H1 (cell line): ENCODE data around the gene DPY19L3. TPM values are rescaled to one million over a fixed set of nuclear protein-coding genes. Genes with fewer than 3 reads are reported as not detected.
A peak's percentile ranks its signal among the peaks of the same experiment; 100 is the strongest.
"Not testable (repeated sequence)": the region's sequence is repeated elsewhere in the genome, so short reads cannot be mapped to it uniquely, and the experiment has no call there.

ENCODE experiments used
- CTCF ChIA-PET: fragments of 300-600 bp; sonication (Branson Sonifier 250); formaldehyde crosslinking; loops from one replicate; lab custom pipeline; 2021; ENCODE audit not compliant: partially characterized antibody; lab: Charles Lee
- POLR2A ChIA-PET: fragments of 300-600 bp; sonication (Branson Sonifier 250); formaldehyde crosslinking; loops from one replicate; lab custom pipeline; 2021; ENCODE audit warnings: inconsistent platforms; ENCODE audit not compliant: partially characterized antibody; lab: Charles Lee
- DNase-seq, 2 experiments: peaks; one replicate each; pipeline versions ENCODE4 v3.0.0 to v3.0.0-alpha.2; 2010 to 2022; ENCODE audit warnings: low spot score in 2 of 2, low read depth in 1 of 2, mixed read lengths in 1 of 2
- FAIRE-seq: peaks from 2 replicates; lab custom pipeline; 2011; peaks lifted over from hg19 to GRCh38; lab: Jason Lieb, UNC
- H2AFZ ChIP-seq: 2 replicates; pipeline ENCODE4 v1.8.1; 2012; ENCODE audit warnings: low read length, inconsistent platforms
- H2AK5ac ChIP-seq: 2 replicates; pipeline ENCODE4 v1.6.1; 2013; ENCODE audit warnings: low read depth, low read length
- H2BK120ac ChIP-seq: replicated peaks from 2 replicates; pipeline ENCODE3; 2013; ENCODE audit warnings: low read depth, low read length, inconsistent platforms
- H2BK12ac ChIP-seq: 2 replicates; pipeline ENCODE4 v1.6.1; 2013; ENCODE audit warnings: low read depth, low read length
- H2BK15ac ChIP-seq: 2 replicates; pipeline ENCODE4 v1.6.1; 2013; ENCODE audit warnings: low read length
- H2BK20ac ChIP-seq: 2 replicates; pipeline ENCODE4 v1.6.1; 2013; ENCODE audit warnings: low read length
- H2BK5ac ChIP-seq: 2 replicates; pipeline ENCODE4 v1.6.1; 2013; ENCODE audit warnings: low read depth, low read length
- H3K14ac ChIP-seq: 2 replicates; pipeline ENCODE4 v1.6.1; 2013; ENCODE audit warnings: inconsistent platforms; ENCODE audit not compliant: insufficient read length
- H3K18ac ChIP-seq: 2 replicates; pipeline ENCODE4 v1.6.1; 2013; ENCODE audit warnings: low read length; ENCODE audit errors: extremely low read depth
- H3K23ac ChIP-seq: 2 replicates; pipeline ENCODE4 v1.6.1; 2013; ENCODE audit warnings: inconsistent platforms; ENCODE audit not compliant: insufficient read length
- H3K23me2 ChIP-seq: 2 replicates; pipeline ENCODE4 v1.6.1; 2013; ENCODE audit warnings: low read depth, low read length
- H3K27ac ChIP-seq: 2 replicates; pipeline ENCODE4 v1.6.1; 2011; ENCODE audit warnings: low read depth, low read length, inconsistent platforms
- H3K27me3 ChIP-seq, 4 experiments: replicated peaks in 1 of 4; 1 replicate in 1 of 4; 2 replicates in 3 of 4; pipeline versions ENCODE4 v1.6.1 to v1.8.1; 2011 to 2013; ENCODE audit warnings: low read length in 3 of 4, mild to moderate bottlenecking in 3 of 4, inconsistent platforms in 2 of 4, mixed read lengths in 2 of 4, moderate library complexity in 1 of 4; ENCODE audit not compliant: control insufficient read depth in 3 of 4, insufficient read depth in 3 of 4; ENCODE audit errors: extremely low read depth in 1 of 4
- H3K36me3 ChIP-seq, 4 experiments: 2 replicates each; pipeline versions ENCODE4 v1.6.1 to v1.8.1; 2011 to 2013; ENCODE audit warnings: mild to moderate bottlenecking in 4 of 4, low read length in 3 of 4, moderate library complexity in 2 of 4, control low read depth in 1 of 4, inconsistent platforms in 1 of 4; ENCODE audit not compliant: insufficient read depth in 4 of 4, control insufficient read depth in 2 of 4
- H3K4ac ChIP-seq: replicated peaks from 2 replicates; pipeline ENCODE3; 2013; ENCODE audit warnings: low read length, low read depth, mixed read lengths, inconsistent platforms; ENCODE audit not compliant: insufficient read length
- H3K4me1 ChIP-seq, 4 experiments: replicated peaks in 1 of 4; 1 replicate in 1 of 4; 2 replicates in 3 of 4; pipeline versions ENCODE4 v1.6.1 to v1.8.1; 2011 to 2013; ENCODE audit warnings: low read length in 3 of 4, inconsistent platforms in 2 of 4, mixed read lengths in 1 of 4; ENCODE audit not compliant: insufficient read depth in 4 of 4, control insufficient read depth in 3 of 4
- H3K4me2 ChIP-seq, 2 experiments: 2 replicates each; pipeline versions ENCODE4 v1.6.1 to v1.8.1; 2011 to 2013; ENCODE audit warnings: low read depth in 2 of 2, low read length in 2 of 2, control low read depth in 1 of 2, inconsistent platforms in 1 of 2, mild to moderate bottlenecking in 1 of 2; ENCODE audit not compliant: insufficient read depth in 1 of 2
- H3K4me3 ChIP-seq, 4 experiments: fragments of 200-600, 300-600 bp in 1 of 4; sonication (generic), shearing (Covaris generic), sonication (Bioruptor Twin) in 1 of 4; 2 replicates each; pipeline versions ENCODE4 v1.5.1 to v1.8.1; 2011 to 2016; ENCODE audit warnings: low read length in 4 of 4, low read depth in 3 of 4, control low read depth in 2 of 4, inconsistent platforms in 2 of 4, mild to moderate bottlenecking in 2 of 4, mixed read lengths in 1 of 4, moderate library complexity in 1 of 4; ENCODE audit not compliant: insufficient read depth in 2 of 4; ENCODE audit errors: extremely low read depth in 1 of 4
- H3K56ac ChIP-seq: replicated peaks from 2 replicates; pipeline ENCODE3; 2013; ENCODE audit warnings: low read depth, mild to moderate bottlenecking, mixed read lengths, low read length, inconsistent platforms; ENCODE audit not compliant: insufficient read length
- H3K79me1 ChIP-seq: 2 replicates; pipeline ENCODE4 v1.6.1; 2013; ENCODE audit warnings: low read depth, low read length, control low read depth
- H3K79me2 ChIP-seq, 2 experiments: 2 replicates each; pipeline versions ENCODE4 v1.6.1 to v1.8.1; 2012 to 2013; ENCODE audit warnings: low read length in 2 of 2, mild to moderate bottlenecking in 2 of 2, inconsistent platforms in 1 of 2; ENCODE audit not compliant: insufficient read depth in 2 of 2, control insufficient read depth in 1 of 2
- H3K9ac ChIP-seq, 4 experiments: replicated peaks in 1 of 4; 1 replicate in 1 of 4; 2 replicates in 3 of 4; pipeline versions ENCODE4 v1.6.1 to v1.8.1; 2011 to 2013; ENCODE audit warnings: low read depth in 3 of 4, low read length in 3 of 4, control low read depth in 2 of 4, mild to moderate bottlenecking in 2 of 4, moderate library complexity in 2 of 4, inconsistent platforms in 1 of 4; ENCODE audit errors: extremely low read depth in 1 of 4
- H3K9me3 ChIP-seq, 2 experiments: 2 replicates each; pipeline versions ENCODE4 v1.6.1 to v1.8.1; 2012 to 2013; ENCODE audit warnings: mild to moderate bottlenecking in 2 of 2, moderate library complexity in 2 of 2, control low read depth in 1 of 2, inconsistent platforms in 1 of 2, low read depth in 1 of 2, low read length in 1 of 2, mixed read lengths in 1 of 2; ENCODE audit not compliant: insufficient read depth in 2 of 2
- H4K20me1 ChIP-seq, 2 experiments: replicated peaks in 1 of 2; 2 replicates each; pipeline versions ENCODE3 to v1.8.1; 2011 to 2013; ENCODE audit warnings: inconsistent platforms in 2 of 2, low read length in 2 of 2, mild to moderate bottlenecking in 1 of 2; ENCODE audit not compliant: insufficient read depth in 2 of 2, control insufficient read depth in 1 of 2
- H4K5ac ChIP-seq: 2 replicates; pipeline ENCODE4 v1.6.1; 2013; ENCODE audit warnings: low read length, low read depth, mixed read lengths, inconsistent platforms; ENCODE audit not compliant: insufficient read length
- H4K8ac ChIP-seq: 2 replicates; pipeline ENCODE4 v1.8.0; 2013; ENCODE audit warnings: mild to moderate bottlenecking, moderate library complexity, low read length, inconsistent platforms; ENCODE audit not compliant: insufficient read depth; ENCODE audit errors: extremely low read depth
- H4K91ac ChIP-seq: replicated peaks from 2 replicates; pipeline ENCODE3; 2013; ENCODE audit warnings: low read length, mixed read lengths, inconsistent platforms; ENCODE audit not compliant: insufficient read length
- CTCF ChIP-seq, 3 experiments: IDR thresholded peaks; 1 replicate in 2 of 3; 2 replicates in 1 of 3; pipeline versions ENCODE4 v1.5.1 to v1.6.1; 2011; ENCODE audit warnings: low read length in 3 of 3, mild to moderate bottlenecking in 3 of 3, inconsistent platforms in 2 of 3, low read depth in 1 of 3, moderate library complexity in 1 of 3; ENCODE audit not compliant: insufficient read depth in 1 of 3; ENCODE audit errors: control extremely low read depth in 1 of 3
- RAD21 ChIP-seq, 2 experiments: IDR thresholded peaks in 1 of 2; conservative IDR thresholded peaks in 1 of 2; 2 replicates each; pipeline ENCODE4 v1.6.1; 2011; ENCODE audit warnings: low read depth in 2 of 2, low read length in 2 of 2, improper control_type of control experiment in 1 of 2, inconsistent platforms in 1 of 2, mild to moderate bottlenecking in 1 of 2, moderate library complexity in 1 of 2
- WGBS, 2 experiments: shearing (Covaris generic) in 1 of 2; methylation state at CpG; one replicate each; pipeline versions ENCODE4 v1.1.6 to v1.1.7; 2013 to 2015; ENCODE audit warnings: low lambda C conversion rate in 2 of 2, mixed read lengths in 2 of 2, inconsistent platforms in 1 of 2, low coverage in 1 of 2, missing lambda C conversion rate in 1 of 2; ENCODE audit not compliant: insufficient replicate concordance in 2 of 2, insufficient coverage in 1 of 2, insufficient read length in 1 of 2; ENCODE audit errors: extremely low coverage in 1 of 2, missing lambda C conversion rate in 1 of 2; 5-methylcytosine and 5-hydroxymethylcytosine counted together
- polyA plus RNA-seq, 7 experiments: library from polyadenylated mRNA; depleted of rRNA in 3 of 7; stranded (reverse) in 5 of 7; unstranded in 2 of 7; fragments of >200 nt in 5 of 7; fragments of 200-250 nt in 2 of 7; gene quantifications; 1 replicate in 5 of 7; 2 replicates in 1 of 7; 4 replicates in 1 of 7; pipeline versions ENCODE4 v1.2.1 to v1.2.3, GENCODE V29; 2011 to 2013; ENCODE audit warnings: missing spikeins in 2 of 7, mixed read lengths in 2 of 7
- total RNA-seq: library from RNA; stranded (reverse); fragmentation: NEBNext Ultra II Directional; extraction: Animal tissue kit (Norgen Biotek cat#: 25700); gene quantifications from 2 replicates; pipeline ENCODE4 v1.2.1, GENCODE V29; 2021

DPY19L3 gene
- total and polyA plus RNA-seq, 2 of the 8 experiments (the other 6 are each of a cell fraction or from before 2014, with no cell fraction given), result 35.3 to 60.2 TPM

- not testable (repeated sequence) for H3K18ac ChIP-seq, H3K56ac ChIP-seq, H3K79me1 ChIP-seq, H2AFZ ChIP-seq, H4K5ac ChIP-seq, H3K23ac ChIP-seq, H2BK20ac ChIP-seq, H3K4me1 ChIP-seq, H2BK5ac ChIP-seq, H3K27me3 ChIP-seq, H3K9me3 ChIP-seq, H3K9ac ChIP-seq, H3K23me2 ChIP-seq, H3K79me2 ChIP-seq, H3K4me2 ChIP-seq, H3K4me3 ChIP-seq, H4K8ac ChIP-seq, H2BK120ac ChIP-seq, H3K27ac ChIP-seq, H3K14ac ChIP-seq, H4K91ac ChIP-seq, H4K20me1 ChIP-seq, H2BK15ac ChIP-seq, H3K4ac ChIP-seq, H2AK5ac ChIP-seq, H2BK12ac ChIP-seq, FAIRE-seq
- TF ChIP-seq CTCF (IDR thresholded peaks at IDR 0.05; ENCODE audit: control extremely low read depth in 1 of 3, insufficient read depth in 1 of 3, low read depth in 1 of 3, low read length in 3 of 3) (peak; percentile 10 to 56 (median 36)), RAD21 (IDR thresholded peaks at IDR 0.05 in 1 of 2, conservative IDR thresholded peaks at IDR 0.05 in 1 of 2; ENCODE audit: low read depth in 2 of 2, low read length in 2 of 2) (peak; percentile 53 to 55)
- CTCF ChIA-PET, result interaction anchor here (0.8 to 3.0 kb wide), 6 partner anchors 9 to 88 kb away, joined by 3 to 9 read pairs (median 4); no protein-coding TSS in a partner anchor
- POLR2A ChIA-PET, result interaction anchor here (1.0 kb wide), 1 partner anchor 11 kb away, joined by 4 read pairs; no protein-coding TSS in a partner anchor
- H3K36me3 ChIP-seq, result peaks cover 5 to 40% (median 22%) of the 10 kb centered on the region in 4 experiments; a peak in 7 of 8 replicates
- DNase-seq, result peak in 1 of 2 experiments; percentile 55
- WGBS, 2 experiments, result 92% methylated on average over 9 of the region's 9 CpGs; no CpG with 5 or more reads in 1 of the 2 experiments
These were observed 28.5 kb upstream of the DPY19L3 start for GRCh38 chr19:32377088-32377487.
